ENCODE measurements around the gene MRPL43. TPM values are rescaled to one million over a fixed set of nuclear protein-coding genes. Genes with fewer than 3 reads are reported as not detected.

Gene MRPL43
- total and polyA plus RNA-seq, 2 experiments from 2014 or later: 114 to 128 TPM

DNA sequence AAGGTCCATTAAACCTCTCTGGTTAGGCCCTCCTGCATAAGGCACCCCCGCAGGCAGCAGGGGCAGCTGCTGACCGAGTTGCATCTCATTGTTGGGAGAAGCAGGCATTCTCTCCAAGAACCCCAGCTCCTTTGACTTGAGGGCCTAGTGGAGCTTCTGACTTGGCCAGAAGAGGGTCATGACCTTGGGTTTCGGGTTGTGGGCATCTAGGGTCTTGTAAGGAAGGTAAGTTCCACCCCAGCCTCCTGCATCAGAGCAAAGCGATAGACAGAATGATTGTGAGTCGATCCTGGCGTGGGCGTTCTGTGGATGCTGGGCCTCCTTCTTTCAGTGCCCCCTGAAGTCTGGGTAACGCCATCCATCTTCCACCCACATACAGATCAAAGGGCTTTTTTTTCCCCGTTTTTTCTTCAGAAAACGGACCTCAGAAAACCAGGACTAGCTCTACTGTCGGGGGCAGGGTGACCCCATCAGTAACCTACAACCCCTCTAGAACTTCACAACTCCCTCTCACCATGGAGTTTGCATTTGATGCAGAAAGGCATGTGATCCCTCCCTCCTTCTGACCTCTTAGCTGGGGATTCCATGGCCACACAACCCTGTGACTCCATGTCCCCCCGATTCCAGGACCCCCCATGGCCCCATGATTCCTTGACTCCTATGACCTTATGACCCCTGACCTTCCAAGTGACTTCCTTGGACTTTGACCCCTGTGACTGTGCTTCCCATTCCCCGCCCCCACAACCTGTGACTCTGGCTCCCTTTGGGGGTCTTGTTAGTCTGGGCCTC is 15.0 kb downstream of the MRPL43 start:
- Histone ChIP-seq H3K36me3 (no peaks in the 10 kb centered on the region), H3K4me1 (ENCODE audit: low read depth) (peaks cover 2% of the 10 kb centered on the region), H3K4me3 (no peak overlapping the region), H3K27ac (no peak overlapping the region), H3K9me3 (ENCODE audit: low read depth) (no peaks in the 10 kb centered on the region), H3K27me3 (no peaks in the 10 kb centered on the region)
- TF ChIP-seq, protein P1, sequence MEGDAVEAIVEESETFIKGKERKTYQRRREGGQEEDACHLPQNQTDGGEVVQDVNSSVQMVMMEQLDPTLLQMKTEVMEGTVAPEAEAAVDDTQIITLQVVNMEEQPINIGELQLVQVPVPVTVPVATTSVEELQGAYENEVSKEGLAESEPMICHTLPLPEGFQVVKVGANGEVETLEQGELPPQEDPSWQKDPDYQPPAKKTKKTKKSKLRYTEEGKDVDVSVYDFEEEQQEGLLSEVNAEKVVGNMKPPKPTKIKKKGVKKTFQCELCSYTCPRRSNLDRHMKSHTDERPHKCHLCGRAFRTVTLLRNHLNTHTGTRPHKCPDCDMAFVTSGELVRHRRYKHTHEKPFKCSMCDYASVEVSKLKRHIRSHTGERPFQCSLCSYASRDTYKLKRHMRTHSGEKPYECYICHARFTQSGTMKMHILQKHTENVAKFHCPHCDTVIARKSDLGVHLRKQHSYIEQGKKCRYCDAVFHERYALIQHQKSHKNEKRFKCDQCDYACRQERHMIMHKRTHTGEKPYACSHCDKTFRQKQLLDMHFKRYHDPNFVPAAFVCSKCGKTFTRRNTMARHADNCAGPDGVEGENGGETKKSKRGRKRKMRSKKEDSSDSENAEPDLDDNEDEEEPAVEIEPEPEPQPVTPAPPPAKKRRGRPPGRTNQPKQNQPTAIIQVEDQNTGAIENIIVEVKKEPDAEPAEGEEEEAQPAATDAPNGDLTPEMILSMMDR (IDR thresholded peaks at IDR 0.05; ENCODE audit: low read depth, low read length): no peak
- no peak for DNase-seq (ENCODE audit: low read depth in 1 of 2, low spot score in 1 of 2)

DNA sequence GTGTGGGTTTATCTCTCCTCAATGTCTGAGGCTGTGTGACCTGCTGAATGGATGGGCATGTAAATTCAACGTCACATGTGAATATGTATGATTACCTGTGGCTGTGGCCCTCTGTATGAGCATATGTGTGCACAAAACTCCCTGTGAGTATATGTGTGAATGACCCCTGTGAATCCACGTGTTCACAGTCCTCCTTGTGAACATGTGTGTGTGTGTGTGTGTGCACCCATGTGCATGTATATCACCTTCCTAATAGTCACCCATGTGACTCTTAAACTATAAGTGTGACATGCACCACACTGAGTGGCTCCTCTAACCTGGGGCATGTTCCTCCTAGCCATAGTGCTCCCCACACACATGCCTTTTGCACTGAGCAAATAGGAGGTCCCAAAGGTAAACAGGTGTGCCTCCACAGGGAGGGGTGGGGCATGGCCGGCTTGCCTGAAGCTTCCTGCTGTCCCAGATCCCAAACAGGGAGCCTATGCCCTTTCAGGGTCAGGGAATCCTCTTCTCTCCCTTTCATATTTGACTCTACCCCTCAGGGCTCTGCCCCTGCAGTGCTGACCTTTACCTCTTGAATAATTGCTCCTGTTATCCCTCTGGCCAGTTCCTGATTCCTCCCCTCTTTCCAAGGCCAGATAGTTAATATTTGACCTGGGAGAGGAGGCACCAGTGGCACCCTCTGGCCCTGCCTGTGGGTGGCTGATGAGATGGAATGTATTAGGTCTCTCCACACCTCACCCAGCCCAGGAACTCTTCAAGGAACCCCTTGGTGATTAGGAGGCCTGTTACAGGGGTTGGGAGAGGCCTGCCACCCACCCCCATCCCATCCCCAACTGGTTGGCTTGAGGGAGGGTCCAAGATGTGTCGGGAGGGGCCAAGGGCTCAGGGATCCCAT is 16.1 kb downstream of the MRPL43 start:
- TF ChIP-seq, protein P1 (IDR thresholded peaks at IDR 0.05; ENCODE audit: low read depth, low read length): no peak
- Histone ChIP-seq H3K36me3 (no peaks in the 10 kb centered on the region), H3K27ac (no peak overlapping the region), H3K4me1 (ENCODE audit: low read depth) (peaks cover 9% of the 10 kb centered on the region), H3K9me3 (ENCODE audit: low read depth) (no peaks in the 10 kb centered on the region), H3K4me3 (no peak overlapping the region), H3K27me3 (no peaks in the 10 kb centered on the region)
- no peak for DNase-seq (ENCODE audit: low read depth in 1 of 2, low spot score in 1 of 2)

DNA sequence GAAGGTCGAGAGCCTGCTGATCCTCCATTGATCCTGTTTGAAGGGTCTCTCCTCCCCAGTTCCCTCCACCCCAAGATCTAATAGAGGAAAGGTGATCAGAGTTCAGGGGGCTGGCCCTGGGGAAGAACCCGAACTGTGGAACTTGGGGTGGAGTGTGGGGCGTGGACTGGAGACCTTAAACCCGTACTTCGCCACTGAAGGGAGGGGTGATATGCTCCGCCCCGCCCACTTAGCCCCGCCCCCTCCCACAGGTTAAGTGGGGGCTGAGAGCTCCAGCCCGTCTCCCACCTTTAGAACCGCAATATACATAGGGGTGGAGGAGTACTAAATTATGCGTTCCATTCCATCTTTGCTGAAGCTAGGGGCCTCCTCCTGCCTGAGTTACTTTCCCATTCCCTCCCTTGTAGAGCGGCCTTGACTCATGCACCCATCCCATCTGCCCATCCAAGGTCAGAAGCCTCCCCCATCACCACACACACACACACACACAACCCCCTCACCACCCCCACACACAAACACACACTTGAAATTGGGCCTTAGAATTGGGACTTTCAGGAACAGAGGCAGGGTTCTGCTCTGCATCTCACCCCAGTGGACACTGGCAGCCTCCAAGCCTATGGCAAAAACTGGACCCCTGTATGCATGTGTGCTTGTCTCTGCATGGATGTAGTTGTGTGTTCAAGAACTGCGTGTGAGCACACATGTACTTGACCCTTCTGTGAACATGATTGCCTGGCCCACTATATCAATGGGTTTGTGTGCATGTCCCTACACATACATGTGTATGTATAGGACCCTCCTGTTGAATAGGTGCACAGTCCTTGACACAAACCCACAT is 17.0 kb downstream of the MRPL43 start:
- Histone ChIP-seq H3K4me3 (peak overlapping the region; percentile 81), H3K27me3 (no peaks in the 10 kb centered on the region), H3K36me3 (no peaks in the 10 kb centered on the region), H3K9me3 (ENCODE audit: low read depth) (no peaks in the 10 kb centered on the region), H3K4me1 (ENCODE audit: low read depth) (peaks cover 9% of the 10 kb centered on the region), H3K27ac (no peak overlapping the region)
- TF ChIP-seq, protein P1 (IDR thresholded peaks at IDR 0.05; ENCODE audit: low read depth, low read length): no peak
- no peak for DNase-seq (ENCODE audit: low read depth in 1 of 2, low spot score in 1 of 2)

DNA sequence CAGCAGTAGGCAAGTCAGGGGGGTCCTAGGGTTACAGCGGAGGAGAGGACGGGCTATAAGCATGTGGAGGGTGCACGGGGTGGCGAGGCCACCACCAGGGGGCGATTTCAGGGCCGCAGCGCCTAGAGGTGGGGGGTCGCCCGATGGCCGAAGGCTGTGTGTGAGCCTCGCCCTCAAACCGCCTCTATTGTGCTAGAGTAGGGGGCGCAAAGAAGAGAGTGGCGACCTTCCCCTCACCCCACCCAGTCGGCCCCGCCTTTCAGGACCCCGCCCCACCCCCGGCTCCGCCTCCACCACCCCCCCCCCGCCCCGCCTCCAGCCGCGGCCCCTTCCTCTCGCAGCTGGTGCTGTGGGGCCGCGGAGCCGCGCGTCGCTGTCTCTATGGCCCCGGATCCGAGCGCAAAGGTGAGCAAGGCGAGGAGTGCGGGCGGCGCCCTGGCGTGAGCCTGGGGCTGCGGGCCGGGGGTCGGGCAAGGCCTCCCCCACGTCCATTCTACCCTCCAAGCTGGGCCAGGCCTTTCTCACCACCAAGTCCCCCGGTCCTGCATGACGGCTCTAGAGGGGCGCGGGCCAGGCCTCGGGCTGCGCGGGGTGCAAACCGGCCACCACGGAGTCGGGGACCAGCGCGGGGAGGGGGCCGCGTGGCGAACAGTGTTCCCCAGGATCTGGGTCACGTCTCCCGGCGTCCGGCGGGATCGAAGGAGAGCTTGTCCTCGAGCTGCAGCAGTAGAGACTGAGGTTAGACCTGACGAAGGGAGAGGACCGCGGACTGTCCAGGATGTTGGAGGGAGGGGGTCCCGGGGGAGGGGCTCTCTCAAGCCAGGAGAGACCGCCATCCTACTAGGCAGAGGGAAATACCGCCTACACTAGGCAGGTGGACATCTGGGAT is 17.9 kb downstream of the MRPL43 start, which contains the start of gene SEMA4G:
TSS of gene SEMA4G (plus strand) at position 318 of the 889 bp plus-strand sequence. CDS start 3,409 bp downstream, outside the sequence.
- TF ChIP-seq, protein P1 (IDR thresholded peaks at IDR 0.05; ENCODE audit: low read depth, low read length): peak; percentile 72

More for the DNA sequence above, 17.9 kb downstream of the MRPL43 start, which contains the start of gene SEMA4G:
- Histone ChIP-seq H3K4me3 (peak within 1 kb of the TSS; percentile 81), H3K36me3 (no peaks in the 10 kb centered on the region), H3K27ac (no peak within 1 kb of the TSS), H3K27me3 (no peaks in the 10 kb centered on the region), H3K4me1 (ENCODE audit: low read depth) (peaks cover 9% of the 10 kb centered on the region), H3K9me3 (ENCODE audit: low read depth) (no peaks in the 10 kb centered on the region)
- DNase-seq (ENCODE audit: low read depth in 1 of 2, low spot score in 1 of 2): peak; percentile 48 to 80

Measured in cardiac muscle cell (in vitro differentiated cells and primary cell).